ENCODE measurements around the gene NOP53. TPM values are rescaled to one million over a fixed set of nuclear protein-coding genes. Genes with fewer than 3 reads are reported as not detected.
A peak's percentile ranks its signal among the peaks of the same experiment; 100 is the strongest.
"Not testable (repeated sequence)": the region's sequence is repeated elsewhere in the genome, so short reads cannot be mapped to it uniquely, and the experiment has no call there.

NOP53 gene
- total RNA-seq, 1 donor from 2014 or later, result 89.9 TPM

- peaks cover 36% of the 10 kb centered on the region for H3K4me1 ChIP-seq (ENCODE audit: insufficient read depth, low read length)
- no peaks in the 10 kb centered on the region for H3K9me3 Mint-ChIP-seq (ENCODE audit: unreplicated experiment)
- H3K9ac ChIP-seq (ENCODE audit: low read length), result no peak overlapping the region
- no peaks in the 10 kb centered on the region for H3K27me3 Mint-ChIP-seq (ENCODE audit: low read depth, unreplicated experiment)
- FAIRE-seq (no peak), DNase-seq (ENCODE audit: low read depth) (no peak)
- no peaks in the 10 kb centered on the region for H3K27me3 ChIP-seq (ENCODE audit: insufficient read depth, low read length)
- H3K9me3 ChIP-seq (ENCODE audit: insufficient read depth, low read depth, low read length), result no peaks in the 10 kb centered on the region
- peaks cover 29% of the 10 kb centered on the region for H3K36me3 Mint-ChIP-seq (ENCODE audit: low read depth, unreplicated experiment)
- H3K4me3 ChIP-seq (ENCODE audit: insufficient read depth, low read depth, low read length), result no peak overlapping the region
- H3K4me2 ChIP-seq (ENCODE audit: low read length), result peak overlapping the region; percentile 25
- peaks cover 24% of the 10 kb centered on the region for H3K4me1 Mint-ChIP-seq (ENCODE audit: low read depth, unreplicated experiment)
- peaks cover 16% of the 10 kb centered on the region for H3K36me3 ChIP-seq (ENCODE audit: insufficient read depth, low read length)
- peaks cover 21% of the 10 kb centered on the region for H3K79me2 ChIP-seq (ENCODE audit: insufficient read depth, low read length)
- H3K27ac Mint-ChIP-seq (ENCODE audit: unreplicated experiment), result no peak overlapping the region
- H3K27ac ChIP-seq (ENCODE audit: low read depth, low read length), result peak overlapping the region; percentile 33
- H2AFZ ChIP-seq (ENCODE audit: low read depth, low read length), result no peak overlapping the region
- H3K4me3 Mint-ChIP-seq (ENCODE audit: unreplicated experiment), result no peak overlapping the region
- no peak for TF ChIP-seq EZH2 (IDR thresholded peaks at IDR 0.05; ENCODE audit: insufficient read depth, low read length)
- peaks cover 16% of the 10 kb centered on the region for H4K20me1 ChIP-seq (ENCODE audit: insufficient read depth, low read length)
Observed at GRCh38 chr19:47725759-47726401, 19.5 kb upstream of the NOP53 start.

GRCh38 chr19:47726467-47726866 is 18.9 kb upstream of the NOP53 start:
- H3K4me1 ChIP-seq (ENCODE audit: insufficient read depth, low read length), result peaks cover 36% of the 10 kb centered on the region
- Mint-ChIP-seq H3K27me3 (ENCODE audit: low read depth, unreplicated experiment) (no peaks in the 10 kb centered on the region), H3K36me3 (ENCODE audit: low read depth, unreplicated experiment) (peaks cover 30% of the 10 kb centered on the region), H3K4me1 (ENCODE audit: low read depth, unreplicated experiment) (peaks cover 23% of the 10 kb centered on the region), H3K4me3 (ENCODE audit: unreplicated experiment) (no peak overlapping the region), H3K9me3 (ENCODE audit: unreplicated experiment) (no peaks in the 10 kb centered on the region), H3K27ac (ENCODE audit: unreplicated experiment) (peak overlapping the region; percentile 22)
- peak overlapping the region; percentile 33 for H3K27ac ChIP-seq (ENCODE audit: low read depth, low read length)
- H3K36me3 ChIP-seq (ENCODE audit: insufficient read depth, low read length), result peaks cover 16% of the 10 kb centered on the region
- TF ChIP-seq EZH2 (IDR thresholded peaks at IDR 0.05; ENCODE audit: insufficient read depth, low read length), result no peak
- TF ChIP-seq, protein P1, sequence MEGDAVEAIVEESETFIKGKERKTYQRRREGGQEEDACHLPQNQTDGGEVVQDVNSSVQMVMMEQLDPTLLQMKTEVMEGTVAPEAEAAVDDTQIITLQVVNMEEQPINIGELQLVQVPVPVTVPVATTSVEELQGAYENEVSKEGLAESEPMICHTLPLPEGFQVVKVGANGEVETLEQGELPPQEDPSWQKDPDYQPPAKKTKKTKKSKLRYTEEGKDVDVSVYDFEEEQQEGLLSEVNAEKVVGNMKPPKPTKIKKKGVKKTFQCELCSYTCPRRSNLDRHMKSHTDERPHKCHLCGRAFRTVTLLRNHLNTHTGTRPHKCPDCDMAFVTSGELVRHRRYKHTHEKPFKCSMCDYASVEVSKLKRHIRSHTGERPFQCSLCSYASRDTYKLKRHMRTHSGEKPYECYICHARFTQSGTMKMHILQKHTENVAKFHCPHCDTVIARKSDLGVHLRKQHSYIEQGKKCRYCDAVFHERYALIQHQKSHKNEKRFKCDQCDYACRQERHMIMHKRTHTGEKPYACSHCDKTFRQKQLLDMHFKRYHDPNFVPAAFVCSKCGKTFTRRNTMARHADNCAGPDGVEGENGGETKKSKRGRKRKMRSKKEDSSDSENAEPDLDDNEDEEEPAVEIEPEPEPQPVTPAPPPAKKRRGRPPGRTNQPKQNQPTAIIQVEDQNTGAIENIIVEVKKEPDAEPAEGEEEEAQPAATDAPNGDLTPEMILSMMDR (IDR thresholded peaks at IDR 0.05; ENCODE audit: insufficient read depth, low read depth, low read length), result no peak
- H3K9me3 ChIP-seq (ENCODE audit: insufficient read depth, low read depth, low read length), result no peaks in the 10 kb centered on the region
- H4K20me1 ChIP-seq (ENCODE audit: insufficient read depth, low read length), result peaks cover 15% of the 10 kb centered on the region
- peaks cover 20% of the 10 kb centered on the region for H3K79me2 ChIP-seq (ENCODE audit: insufficient read depth, low read length)
- no peak overlapping the region for H3K9ac ChIP-seq (ENCODE audit: low read length)
- DNase-seq (ENCODE audit: low read depth), result peak; percentile 79
- peak overlapping the region; percentile 25 for H3K4me2 ChIP-seq (ENCODE audit: low read length)
- no peaks in the 10 kb centered on the region for H3K27me3 ChIP-seq (ENCODE audit: insufficient read depth, low read length)
- no peak overlapping the region for H3K4me3 ChIP-seq (ENCODE audit: insufficient read depth, low read depth, low read length)
- no peak overlapping the region for H2AFZ ChIP-seq (ENCODE audit: low read depth, low read length)
- no peak for FAIRE-seq

- H3K9me3 Mint-ChIP-seq (ENCODE audit: unreplicated experiment); H3K9me3 ChIP-seq (ENCODE audit: insufficient read depth, low read depth, low read length); H2AFZ ChIP-seq (ENCODE audit: low read depth, low read length); H3K4me2 ChIP-seq (ENCODE audit: low read length); H3K27ac ChIP-seq (ENCODE audit: low read depth, low read length); H3K27me3 Mint-ChIP-seq (ENCODE audit: low read depth, unreplicated experiment); DNase-seq (ENCODE audit: low read depth); H3K9ac ChIP-seq (ENCODE audit: low read length); H3K4me3 Mint-ChIP-seq (ENCODE audit: unreplicated experiment); FAIRE-seq; H3K27me3 ChIP-seq (ENCODE audit: insufficient read depth, low read length); H3K4me3 ChIP-seq (ENCODE audit: insufficient read depth, low read depth, low read length): not testable (repeated sequence)
- Histone ChIP-seq H3K79me2 (ENCODE audit: insufficient read depth, low read length) (peaks cover 25% of the 10 kb centered on the region), H3K4me1 (ENCODE audit: insufficient read depth, low read length) (peaks cover 23% of the 10 kb centered on the region), H4K20me1 (ENCODE audit: insufficient read depth, low read length) (peaks cover 15% of the 10 kb centered on the region), H3K36me3 (ENCODE audit: insufficient read depth, low read length) (peaks cover 17% of the 10 kb centered on the region)
- Mint-ChIP-seq H3K27ac (ENCODE audit: unreplicated experiment) (peak overlapping the region; percentile 98), H3K36me3 (ENCODE audit: low read depth, unreplicated experiment) (peaks cover 30% of the 10 kb centered on the region), H3K4me1 (ENCODE audit: low read depth, unreplicated experiment) (peaks cover 21% of the 10 kb centered on the region)
Observed at GRCh38 chr19:47728295-47728694, 17.1 kb upstream of the NOP53 start.

All from astrocyte (in vitro differentiated cells and primary cell).